ENCODE results near the gene MFAP2. TPM values are rescaled to one million over a fixed set of nuclear protein-coding genes. Genes with fewer than 3 reads are reported as not detected.

Gene MFAP2
- total RNA-seq, 1 donor from 2014 or later, result 172 TPM

DNA sequence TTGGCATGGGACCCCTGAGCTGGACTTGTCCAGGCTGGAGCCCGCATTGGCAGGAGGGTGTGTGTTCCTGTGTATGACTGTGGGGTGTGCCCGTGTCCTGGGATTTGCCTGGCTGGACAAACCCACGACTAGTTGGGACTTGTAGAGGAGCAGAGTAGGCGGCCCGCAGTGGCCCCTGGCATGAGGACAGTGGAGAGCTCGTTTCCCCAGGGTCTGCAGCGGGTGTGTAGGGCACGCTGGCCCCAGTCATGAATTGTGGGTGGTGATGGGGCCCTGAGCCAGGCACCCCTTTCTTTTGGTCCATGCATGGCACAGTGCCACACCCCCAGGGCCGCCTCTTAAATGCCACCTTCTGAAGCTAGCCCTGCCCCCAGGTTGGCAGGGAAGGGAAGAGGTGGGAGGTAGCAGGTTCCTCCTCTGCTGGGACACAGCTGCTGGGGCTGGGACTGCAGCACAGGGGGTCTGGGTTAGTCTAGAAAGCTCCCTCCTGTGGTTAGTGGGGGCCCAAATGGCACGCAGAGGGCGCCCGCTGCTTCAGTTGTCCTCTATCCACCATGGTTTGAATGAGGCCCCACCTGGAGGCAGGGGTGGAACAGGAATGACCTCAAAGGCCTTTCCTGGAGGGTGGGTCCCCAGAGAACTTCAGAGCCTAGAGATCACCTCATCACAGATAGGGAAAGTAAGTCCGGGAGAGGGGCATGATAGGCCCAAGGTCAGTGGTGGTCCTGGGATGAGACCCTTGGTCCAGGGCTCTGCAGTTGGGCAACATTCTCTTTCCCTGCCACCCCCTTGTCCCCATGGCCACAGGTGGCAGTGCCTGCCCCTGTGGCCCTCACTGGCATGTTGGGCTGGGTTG is 54.6 kb downstream of the MFAP2 start:
- H3K4me1 Mint-ChIP-seq (ENCODE audit: unreplicated experiment), result peaks cover 17% of the 10 kb centered on the region
- H3K27me3 Mint-ChIP-seq (ENCODE audit: unreplicated experiment), result no peaks in the 10 kb centered on the region
- no peaks in the 10 kb centered on the region for H3K36me3 Mint-ChIP-seq (ENCODE audit: unreplicated experiment)
- no peaks in the 10 kb centered on the region for H3K9me3 Mint-ChIP-seq (ENCODE audit: unreplicated experiment)
- peak overlapping the region; percentile 25 for H3K27ac Mint-ChIP-seq (ENCODE audit: unreplicated experiment)
- DNase-seq (ENCODE audit: extremely low spot score, unreplicated experiment), result no peak
- no peak for TF ChIP-seq CTCF (IDR thresholded peaks at IDR 0.05)
- no peak overlapping the region for H3K4me3 Mint-ChIP-seq (ENCODE audit: unreplicated experiment)

DNA sequence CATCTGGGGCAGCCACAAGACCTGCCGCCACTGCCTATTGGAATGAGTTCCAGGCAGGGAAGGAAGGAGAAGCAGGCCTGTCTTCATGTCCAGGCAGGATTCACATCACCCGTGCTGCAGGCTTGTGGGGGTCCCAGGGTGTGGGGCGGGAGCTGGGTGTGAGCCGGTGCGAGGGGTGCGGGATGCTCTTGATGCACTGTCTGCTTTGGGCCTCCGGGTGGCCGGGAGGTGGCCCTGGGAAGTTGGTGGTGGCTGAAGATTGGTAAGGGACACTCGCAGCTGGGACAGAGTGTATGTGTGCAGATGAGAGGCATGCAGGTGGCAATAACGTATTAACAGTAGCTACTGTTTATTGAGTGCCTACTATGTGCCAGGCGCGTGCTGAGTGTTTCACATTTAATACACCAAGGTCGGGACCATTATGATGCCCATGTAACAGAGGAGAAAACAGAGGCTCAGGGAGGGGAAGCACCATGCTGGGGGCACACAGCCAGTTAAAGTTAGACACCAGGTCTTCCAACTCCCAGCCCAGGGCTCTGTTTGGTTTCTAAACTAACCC is 55.4 kb downstream of the MFAP2 start:
- H3K4me3 Mint-ChIP-seq (ENCODE audit: unreplicated experiment), result no peak overlapping the region

More for the DNA sequence above, 55.4 kb downstream of the MFAP2 start:
- Mint-ChIP-seq H3K4me1 (ENCODE audit: unreplicated experiment) (peaks cover 17% of the 10 kb centered on the region), H3K36me3 (ENCODE audit: unreplicated experiment) (no peaks in the 10 kb centered on the region), H3K9me3 (ENCODE audit: unreplicated experiment) (no peaks in the 10 kb centered on the region), H3K27ac (ENCODE audit: unreplicated experiment) (no peak overlapping the region), H3K27me3 (ENCODE audit: unreplicated experiment) (no peaks in the 10 kb centered on the region)
- no peak for DNase-seq (ENCODE audit: extremely low spot score, unreplicated experiment)
- no peak for TF ChIP-seq CTCF (IDR thresholded peaks at IDR 0.05)

Other genes with a start within 250 kb of the MFAP2 start
- gene RNU1-4, start 240.1 kb downstream of the MFAP2 start, total RNA-seq, result 2,650 and 2,859 TPM in 2 replicates
- gene RNU1-2, start 84.6 kb downstream of the MFAP2 start, total RNA-seq, result 2,650 and 2,859 TPM in 2 replicates
- 31.4 and 34.5 TPM in 2 replicates for gene CROCC, start 58.7 kb downstream of the MFAP2 start, total RNA-seq
- gene ATP13A2, start 31.3 kb upstream of the MFAP2 start, total RNA-seq, result 69.6 and 69.9 TPM in 2 replicates
- gene SDHB, start 73.4 kb upstream of the MFAP2 start, total RNA-seq, result 56.5 and 69.0 TPM in 2 replicates
- 111 TPM in 2 replicates for gene PADI2, start 138.8 kb upstream of the MFAP2 start, total RNA-seq
- 1.2 and 1.7 TPM in 2 replicates for gene PADI1, start 224.5 kb upstream of the MFAP2 start, total RNA-seq

All from osteocyte (in vitro differentiated cells).